HCT116 (cell line): ENCODE measurements around the gene AUTS2. TPM values are rescaled to one million over a fixed set of nuclear protein-coding genes. Genes with fewer than 3 reads are reported as not detected.

ENCODE experiments used
- ATAC-seq: fragments of 200-7000 bp; cut with Tn5 transposase; 2 replicates; pipeline ENCODE4 v1.9.1; 2020; ENCODE audit warnings: mild to moderate bottlenecking, moderate library complexity
- BruUV-seq: library from RNA; stranded (reverse); fragments of 400-500 nt; replicated peaks from 2 replicates; lab custom pipeline; 2021; lab: Mats Ljungman, UMichigan
- CTCF ChIA-PET: fragments of 300-600 bp; sonication (Branson Sonifier 250); formaldehyde crosslinking; loops from one replicate; lab custom pipeline; 2021; ENCODE audit warnings: antibody characterized with exemption; lab: Charles Lee
- POLR2A ChIA-PET: fragments of 300-600, 350-600 bp; sonication (Branson Sonifier 250); formaldehyde crosslinking; loops from one replicate; lab custom pipeline; 2021; ENCODE audit warnings: antibody characterized with exemption; lab: Charles Lee
- RAD21 ChIA-PET, 2 experiments: fragments of 300-600 bp; sonication (Branson Sonifier 250); formaldehyde crosslinking; loops; one replicate each; lab custom pipeline; 2023; ENCODE audit warnings: low total read pairs in 2 of 2; ENCODE audit not compliant: uncharacterized antibody in 2 of 2, unreplicated experiment in 2 of 2, low non-redundant PET in 1 of 2; lab: Charles Lee
- DNase-seq: peaks from one replicate; pipeline ENCODE4 v3.0.0-alpha.2; 2010; ENCODE audit warnings: low read depth, low spot score
- H2AFZ ChIP-seq: fragments of 200-600 bp; shearing (Covaris generic), sonication (generic); 2 replicates; pipeline ENCODE4 v1.6.1; 2017; ENCODE audit warnings: low read depth, mixed run types, mixed read lengths, antibody characterized with exemption, low read length; ENCODE audit not compliant: poor library complexity, severe bottlenecking
- H3K27ac ChIP-seq: 2 replicates; pipeline ENCODE4 v1.5.1; 2012; ENCODE audit warnings: low read depth, low read length
- H3K27me3 ChIP-seq: fragments of 200-600 bp; sonication (generic); 2 replicates; pipeline ENCODE4 v1.6.1; 2016; ENCODE audit warnings: mixed run types, low read length, mixed read lengths; ENCODE audit not compliant: insufficient read depth
- H3K36me3 ChIP-seq, 2 experiments: fragments of 200-500 bp in 1 of 2; fragments of 200-600 bp in 1 of 2; sonication (Bioruptor generic) in 1 of 2; sonication (generic) in 1 of 2; 2 replicates each; pipeline versions ENCODE4 v1.5.1 to v1.6.1; 2014 to 2016; ENCODE audit warnings: low read length in 2 of 2, inconsistent platforms in 1 of 2, mixed read lengths in 1 of 2, mixed run types in 1 of 2; ENCODE audit not compliant: insufficient read depth in 2 of 2, control insufficient read depth in 1 of 2
- H3K4me1 ChIP-seq, 2 experiments: fragments of 200-600 bp in 1 of 2; sonication (generic) in 1 of 2; 2 replicates each; pipeline versions ENCODE4 v1.5.1 to v1.6.1; 2012 to 2017; ENCODE audit warnings: low read length in 2 of 2, inconsistent platforms in 1 of 2, mild to moderate bottlenecking in 1 of 2, mixed read lengths in 1 of 2, mixed run types in 1 of 2, moderate library complexity in 1 of 2; ENCODE audit not compliant: insufficient read depth in 2 of 2, control insufficient read depth in 1 of 2
- H3K4me2 ChIP-seq: fragments of 200-600 bp; sonication (generic); 2 replicates; pipeline ENCODE4 v1.6.1; 2017; ENCODE audit warnings: mixed run types, low read length, mixed read lengths
- H3K4me3 ChIP-seq, 2 experiments: fragments of 200-600 bp in 1 of 2; sonication (generic) in 1 of 2; replicated peaks in 1 of 2; 2 replicates each; pipeline ENCODE4 v1.5.1; 2011 to 2016; ENCODE audit warnings: low read length in 2 of 2, control low read depth in 1 of 2, low read depth in 1 of 2, mild to moderate bottlenecking in 1 of 2, mixed read lengths in 1 of 2, mixed run types in 1 of 2
- H3K79me2 ChIP-seq: fragments of 200-600 bp; sonication (generic); 2 replicates; pipeline ENCODE4 v1.6.1; 2017; ENCODE audit warnings: mild to moderate bottlenecking, mixed run types, low read length, moderate library complexity, mixed read lengths; ENCODE audit not compliant: insufficient read depth
- H3K9ac ChIP-seq: fragments of 200-600 bp; sonication (generic); 2 replicates; pipeline ENCODE4 v1.6.1; 2016; ENCODE audit warnings: low read length, mixed read lengths
- H3K9me2 ChIP-seq: fragments of 200-600 bp; sonication (generic), shearing (Covaris generic); 2 replicates; pipeline ENCODE4 v1.6.1; 2017; ENCODE audit warnings: mixed run types, mild to moderate bottlenecking, moderate library complexity; ENCODE audit not compliant: insufficient read depth
- H3K9me3 ChIP-seq, 2 experiments: fragments of 200-500 bp in 1 of 2; fragments of 200-600 bp in 1 of 2; sonication (Bioruptor generic) in 1 of 2; sonication (generic) in 1 of 2; 2 replicates each; pipeline ENCODE4 v1.6.1; 2014 to 2017; ENCODE audit warnings: low read length in 2 of 2, mixed read lengths in 2 of 2, inconsistent platforms in 1 of 2, low read depth in 1 of 2, mild to moderate bottlenecking in 1 of 2, mixed run types in 1 of 2, moderate library complexity in 1 of 2; ENCODE audit not compliant: control insufficient read depth in 1 of 2, insufficient read depth in 1 of 2
- H4K20me1 ChIP-seq: fragments of 200-600 bp; sonication (generic), shearing (Covaris generic); 2 replicates; pipeline ENCODE4 v1.6.1; 2017; ENCODE audit warnings: mixed run types, mild to moderate bottlenecking, moderate library complexity; ENCODE audit not compliant: insufficient read depth
- CBX3 ChIP-seq: IDR thresholded peaks from 2 replicates; pipeline ENCODE4 v1.6.1; 2012; ENCODE audit warnings: low read depth
- CEBPB ChIP-seq: IDR thresholded peaks from 2 replicates; pipeline ENCODE4 v1.6.1; 2012; ENCODE audit warnings: low read depth
- ELF1 ChIP-seq: IDR thresholded peaks from 2 replicates; pipeline ENCODE4 v1.6.1; 2012; ENCODE audit warnings: low read depth, borderline replicate concordance
- EZH2 ChIP-seq: fragments of 200-600 bp; sonication (generic); IDR thresholded peaks from 2 replicates; pipeline ENCODE4 v1.6.1; 2017; ENCODE audit warnings: antibody characterized with exemption, mixed run types
- FOSL1 ChIP-seq: IDR thresholded peaks from 2 replicates; pipeline ENCODE4 v1.6.1; 2012; ENCODE audit warnings: low read depth
- POLR2A ChIP-seq: IDR thresholded peaks from 2 replicates; pipeline ENCODE4 v1.7.0; 2011; ENCODE audit warnings: borderline replicate concordance; ENCODE audit not compliant: insufficient read depth, insufficient read length; ENCODE audit errors: extremely low read depth
- RAD21 ChIP-seq: IDR thresholded peaks from 2 replicates; pipeline ENCODE4 v1.6.1; 2012; ENCODE audit warnings: low read depth, mild to moderate bottlenecking
- SP1 ChIP-seq: IDR thresholded peaks from 2 replicates; pipeline ENCODE4 v1.6.1; 2012; ENCODE audit warnings: low read depth
- ZBTB33 ChIP-seq: IDR thresholded peaks from 2 replicates; pipeline ENCODE4 v1.6.1; 2011; ENCODE audit warnings: mild to moderate bottlenecking, low read length, moderate library complexity; ENCODE audit not compliant: insufficient replicate concordance; ENCODE audit errors: extremely low read depth
- ZFX ChIP-seq: fragments of 450-650 bp; IDR thresholded peaks from 2 replicates; pipeline ENCODE4 v1.6.1; 2017
- intact Hi-C: fragments of 100-400 bp; cut with micrococcal nuclease; formaldehyde crosslinking; loops from 2 replicates; pipeline ENCODE4 v1.10.0; 2022
- total RNA-seq: library from RNA; stranded (reverse); gene quantifications from one replicate; pipeline ENCODE4 v1.2.1, GENCODE V29; 2021; ENCODE audit not compliant: unreplicated experiment
- TF ChIP-seq, protein P1 (sequence below): IDR thresholded peaks from 2 replicates; pipeline ENCODE4 v1.6.1; 2012
- TF ChIP-seq, protein P2 (sequence below), 3 experiments: fragments of 200-600 bp in 1 of 3; sonication (generic) in 1 of 3; IDR thresholded peaks in 2 of 3; conservative IDR thresholded peaks in 1 of 3; 2 replicates each; pipeline ENCODE4 v1.5.1; 2012 to 2017; ENCODE audit warnings: low read depth in 2 of 3, low read length in 2 of 3, antibody characterized with exemption in 1 of 3, borderline replicate concordance in 1 of 3, control low read depth in 1 of 3, mild to moderate bottlenecking in 1 of 3, mixed read lengths in 1 of 3, mixed run types in 1 of 3, moderate library complexity in 1 of 3; ENCODE audit not compliant: insufficient read depth in 1 of 3
- TF ChIP-seq, protein P3 (sequence below): IDR thresholded peaks from 2 replicates; pipeline ENCODE4 v1.6.1; 2012

Gene AUTS2
- total RNA-seq, 1 experiment from 2014 or later, result 0.93 TPM

GRCh38 chr7:69661342-69661741 is 63.1 kb downstream of the AUTS2 start:
- no peak overlapping the region for H3K4me2 ChIP-seq
- no peaks in the 10 kb centered on the region for H3K9me2 ChIP-seq
- ChIA-PET RAD21 (no interaction called here), CTCF (no interaction called here), POLR2A (no interaction called here)
- H3K36me3 ChIP-seq, result no peaks in the 10 kb centered on the region
- no peak overlapping the region for H3K27ac ChIP-seq
- DNase-seq (no peak), ATAC-seq (no peak)
- TF ChIP-seq CEBPB (no peak), CBX3 (no peak), FOSL1 (no peak), POLR2A (no peak), RAD21 (no peak), SP1 (no peak), ZBTB33 (no peak), ELF1 (no peak), EZH2 (no peak), ZFX (no peak)
- TF ChIP-seq, protein P1, sequence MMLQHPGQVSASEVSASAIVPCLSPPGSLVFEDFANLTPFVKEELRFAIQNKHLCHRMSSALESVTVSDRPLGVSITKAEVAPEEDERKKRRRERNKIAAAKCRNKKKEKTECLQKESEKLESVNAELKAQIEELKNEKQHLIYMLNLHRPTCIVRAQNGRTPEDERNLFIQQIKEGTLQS, result no peak
- TF ChIP-seq, protein P2, sequence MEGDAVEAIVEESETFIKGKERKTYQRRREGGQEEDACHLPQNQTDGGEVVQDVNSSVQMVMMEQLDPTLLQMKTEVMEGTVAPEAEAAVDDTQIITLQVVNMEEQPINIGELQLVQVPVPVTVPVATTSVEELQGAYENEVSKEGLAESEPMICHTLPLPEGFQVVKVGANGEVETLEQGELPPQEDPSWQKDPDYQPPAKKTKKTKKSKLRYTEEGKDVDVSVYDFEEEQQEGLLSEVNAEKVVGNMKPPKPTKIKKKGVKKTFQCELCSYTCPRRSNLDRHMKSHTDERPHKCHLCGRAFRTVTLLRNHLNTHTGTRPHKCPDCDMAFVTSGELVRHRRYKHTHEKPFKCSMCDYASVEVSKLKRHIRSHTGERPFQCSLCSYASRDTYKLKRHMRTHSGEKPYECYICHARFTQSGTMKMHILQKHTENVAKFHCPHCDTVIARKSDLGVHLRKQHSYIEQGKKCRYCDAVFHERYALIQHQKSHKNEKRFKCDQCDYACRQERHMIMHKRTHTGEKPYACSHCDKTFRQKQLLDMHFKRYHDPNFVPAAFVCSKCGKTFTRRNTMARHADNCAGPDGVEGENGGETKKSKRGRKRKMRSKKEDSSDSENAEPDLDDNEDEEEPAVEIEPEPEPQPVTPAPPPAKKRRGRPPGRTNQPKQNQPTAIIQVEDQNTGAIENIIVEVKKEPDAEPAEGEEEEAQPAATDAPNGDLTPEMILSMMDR (IDR thresholded peaks at IDR 0.05 in 2 of 3, conservative IDR thresholded peaks at IDR 0.05 in 1 of 3; ENCODE audit: borderline replicate concordance in 1 of 3, insufficient read depth in 1 of 3, low read depth in 2 of 3, low read length in 2 of 3), result no peak
- TF ChIP-seq, protein P3, sequence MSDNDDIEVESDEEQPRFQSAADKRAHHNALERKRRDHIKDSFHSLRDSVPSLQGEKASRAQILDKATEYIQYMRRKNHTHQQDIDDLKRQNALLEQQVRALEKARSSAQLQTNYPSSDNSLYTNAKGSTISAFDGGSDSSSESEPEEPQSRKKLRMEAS, result no peak
- H2AFZ ChIP-seq, result no peak overlapping the region
- no peaks in the 10 kb centered on the region for H4K20me1 ChIP-seq
- H3K9me3 ChIP-seq, result peaks cover 0 to 18% of the 10 kb centered on the region in 2 experiments; a peak in 3 of 4 replicates
- BruUV-seq, result no TSS peak
- H3K27me3 ChIP-seq, result no peaks in the 10 kb centered on the region
- no peak overlapping the region for H3K4me3 ChIP-seq
- intact Hi-C loops, result no loop called here
- no peaks in the 10 kb centered on the region for H3K79me2 ChIP-seq
- no peaks in the 10 kb centered on the region for H3K4me1 ChIP-seq
- no peak overlapping the region for H3K9ac ChIP-seq
